Glomerular endothelial cell (primary cell): ENCODE results near the gene ZNF217. TPM values are rescaled to one million over a fixed set of nuclear protein-coding genes. Genes with fewer than 3 reads are reported as not detected.
"Not testable (repeated sequence)": the region's sequence is repeated elsewhere in the genome, so short reads cannot be mapped to it uniquely, and the experiment has no call there.

Experiments used
- DNase-seq: peaks from one replicate; pipeline ENCODE4 v3.0.0-alpha.2; 2011; ENCODE audit warnings: low read depth, low spot score; ENCODE audit errors: extremely low read depth
- total RNA-seq: library from RNA; depleted of rRNA; stranded (reverse); fragments of >200 nt; gene quantifications from 2 replicates; pipeline ENCODE4 v1.2.3, GENCODE V29; 2015

ZNF217 gene
- total RNA-seq, 1 donor from 2014 or later = 31.4 TPM

DNA sequence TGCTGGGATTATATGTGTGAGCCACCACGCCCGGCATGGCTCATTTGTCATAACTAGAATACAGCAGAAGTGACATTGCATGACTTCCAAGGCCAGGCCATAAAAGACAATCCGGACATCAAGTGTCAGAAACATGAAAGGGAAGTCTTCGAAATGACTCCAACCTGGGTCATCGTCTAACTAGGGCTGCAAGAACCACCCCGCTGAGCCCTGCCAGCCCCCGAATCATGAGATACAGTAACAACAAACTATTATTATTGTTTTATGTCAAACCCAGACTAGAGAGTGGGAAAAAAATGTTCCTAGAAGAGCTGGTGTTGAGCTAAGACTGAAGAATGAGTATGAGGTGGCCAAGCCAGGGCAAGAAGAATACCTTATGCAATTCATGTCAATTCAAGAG, 59.6 kb downstream of the ZNF217 start:
- DNase-seq = no peak

DNA sequence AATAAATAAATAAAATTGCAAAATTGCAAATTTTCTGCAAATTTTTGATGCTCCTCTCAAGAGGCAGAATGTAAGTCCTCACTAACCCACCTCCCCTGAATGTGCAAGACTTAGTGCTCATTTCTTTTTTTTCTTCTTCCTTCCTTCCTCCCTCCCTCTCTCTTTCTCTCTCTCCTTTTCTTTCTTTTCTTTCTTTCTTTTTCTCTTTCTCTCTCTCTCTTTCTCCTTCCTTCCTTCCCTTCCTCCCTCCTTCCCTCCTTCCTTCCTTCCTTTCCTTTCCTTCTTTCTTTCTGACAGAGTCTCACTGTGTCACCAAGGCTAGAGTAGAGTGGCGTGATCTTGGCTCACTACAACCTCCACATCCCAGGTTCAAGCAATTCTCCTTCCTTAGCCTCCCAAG, 60.1 kb downstream of the ZNF217 start:
- no peak for DNase-seq

DNA sequence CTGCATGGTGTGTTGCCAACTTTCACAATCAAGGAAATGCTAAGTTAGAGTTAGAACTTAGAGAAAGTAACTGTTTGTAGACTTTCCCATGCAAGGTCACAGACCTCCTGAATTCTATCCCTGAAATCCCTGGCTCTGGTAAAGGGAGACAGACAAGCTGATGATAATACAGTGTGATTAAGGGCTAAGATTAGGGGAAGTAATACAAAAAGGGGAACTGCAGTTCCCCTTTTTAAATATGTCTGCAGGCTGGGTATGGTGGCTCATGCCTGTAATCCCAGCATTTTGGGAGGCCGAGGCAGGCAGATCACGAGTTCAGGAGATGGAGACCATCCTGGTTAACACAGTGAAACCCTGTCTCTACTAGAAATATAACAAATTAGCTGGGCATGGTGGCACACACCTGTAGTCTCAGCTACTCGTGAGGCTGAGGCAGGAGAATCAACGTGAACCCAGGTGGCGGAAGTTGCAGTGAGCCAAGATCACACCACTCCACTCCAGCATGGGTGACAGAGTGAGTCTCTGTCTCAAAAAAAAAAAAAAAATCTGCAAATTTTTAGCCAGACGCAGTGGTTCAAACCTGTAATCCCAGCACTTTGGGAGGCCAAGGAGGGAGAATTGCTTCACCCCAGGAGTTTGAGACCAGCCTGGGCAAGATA, 60.9 kb downstream of the ZNF217 start:
- not testable (repeated sequence) for DNase-seq

DNA sequence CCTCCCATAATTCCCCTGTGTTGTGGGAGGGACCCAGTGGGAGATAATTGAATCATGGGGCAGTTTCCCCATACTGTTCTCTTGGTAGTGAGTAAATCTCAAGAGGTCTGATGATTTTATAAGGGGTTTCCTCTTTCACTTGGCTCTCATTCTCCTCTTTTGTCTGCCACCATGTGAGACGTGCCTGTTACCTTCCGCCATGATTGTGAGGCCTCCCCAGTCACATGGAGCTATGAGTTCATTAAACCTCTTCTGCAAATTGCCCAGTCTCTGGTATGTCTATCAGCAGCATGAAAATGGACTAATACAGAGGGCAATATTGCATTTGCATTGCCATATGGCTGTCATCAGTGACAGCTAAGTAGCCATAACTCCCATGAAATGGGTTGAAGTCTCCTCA, 63.2 kb downstream of the ZNF217 start:
- no peak for DNase-seq

DNA sequence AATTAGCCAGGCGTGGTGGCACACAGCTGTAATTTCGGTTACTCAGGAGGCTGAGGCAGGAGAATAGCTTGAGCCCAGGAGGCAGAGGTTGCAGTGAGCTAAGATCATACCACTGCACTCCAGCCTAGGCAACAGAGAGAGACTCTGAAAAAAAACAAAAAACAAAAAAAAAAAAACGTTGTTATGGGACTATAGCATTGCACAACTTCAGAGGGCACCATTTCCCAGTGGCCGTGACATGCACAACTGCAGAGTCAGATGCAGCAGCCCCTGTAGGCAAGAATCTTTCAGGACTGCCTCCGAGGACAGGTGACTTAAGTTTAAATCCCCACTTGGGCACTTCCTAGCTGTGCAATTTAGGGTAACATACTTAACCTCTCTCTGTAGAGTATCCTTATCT, 64.0 kb downstream of the ZNF217 start:
- no peak for DNase-seq

DNA sequence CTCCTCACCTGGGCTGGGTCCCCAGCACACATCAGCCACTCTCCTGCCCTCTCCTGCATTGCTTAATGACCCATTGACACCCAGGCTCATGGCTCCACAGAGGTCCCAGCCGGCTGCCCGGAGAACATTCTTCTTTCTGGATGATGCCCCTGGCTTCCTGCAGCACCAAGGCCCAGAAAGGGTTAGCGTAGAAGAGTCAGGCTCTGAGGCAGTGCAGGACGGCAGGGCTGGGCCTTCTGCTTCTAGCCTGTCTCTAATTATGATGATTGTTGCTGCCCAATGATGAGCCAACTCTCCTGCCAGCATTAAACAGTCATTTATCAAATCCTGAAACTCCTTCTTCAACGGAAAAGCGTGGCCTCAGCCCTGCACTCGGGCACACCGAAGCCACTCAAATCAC, 66.4 kb downstream of the ZNF217 start:
- DNase-seq = no peak

DNA sequence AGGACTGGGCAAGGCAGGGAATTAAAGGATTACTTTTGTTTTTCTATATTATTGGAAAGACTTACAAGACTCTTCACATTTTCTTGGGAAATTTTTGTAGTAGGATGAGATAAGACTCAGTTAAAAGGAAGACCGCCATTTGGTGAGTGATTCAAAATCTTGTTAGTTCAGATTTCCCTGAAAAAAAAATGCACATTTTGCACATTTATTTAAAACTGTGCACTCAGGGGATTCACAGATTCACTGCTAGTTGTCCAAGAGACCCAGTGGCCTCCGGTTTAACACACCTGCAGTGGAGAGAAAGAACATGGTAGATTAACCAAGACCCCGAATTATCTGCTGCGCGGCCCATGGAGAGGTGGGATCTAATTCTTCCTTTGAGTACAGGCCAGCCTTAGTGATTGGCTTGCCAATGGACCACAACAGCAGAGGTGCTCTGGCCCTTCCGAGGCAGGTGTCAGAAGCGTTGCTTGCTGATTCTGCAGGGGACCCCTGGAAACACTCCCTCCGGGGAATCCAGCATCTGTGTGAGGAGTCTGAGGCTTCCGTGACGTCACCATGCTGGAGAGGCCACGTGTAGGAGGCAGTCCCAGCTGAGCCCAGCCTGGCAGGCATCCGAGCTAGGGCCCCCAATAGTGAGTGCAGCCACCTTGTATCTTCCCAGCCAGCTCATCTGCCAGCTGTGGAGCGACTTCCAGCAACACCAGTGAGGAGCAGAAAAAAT, 68.9 kb downstream of the ZNF217 start:
- DNase-seq = no peak

DNA sequence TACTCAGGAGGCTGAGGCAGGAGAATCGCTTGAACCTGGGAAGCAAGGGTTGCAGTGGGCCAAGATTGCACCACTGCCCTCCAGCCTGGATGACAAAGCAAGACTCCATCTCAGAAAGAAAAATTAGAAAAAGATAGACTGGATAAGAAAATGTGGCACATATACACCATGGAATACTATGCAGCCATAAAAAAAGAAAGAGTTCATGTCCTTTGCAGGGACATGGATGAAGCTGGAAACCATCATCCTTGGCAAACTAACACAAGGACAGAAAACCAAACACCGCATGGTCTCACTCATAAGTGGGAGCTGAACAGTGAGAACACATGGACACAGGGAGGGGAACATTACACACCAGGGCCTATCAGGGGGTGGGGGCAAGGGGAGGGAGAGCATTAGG, 70.0 kb downstream of the ZNF217 start:
- DNase-seq = not testable (repeated sequence)

DNA sequence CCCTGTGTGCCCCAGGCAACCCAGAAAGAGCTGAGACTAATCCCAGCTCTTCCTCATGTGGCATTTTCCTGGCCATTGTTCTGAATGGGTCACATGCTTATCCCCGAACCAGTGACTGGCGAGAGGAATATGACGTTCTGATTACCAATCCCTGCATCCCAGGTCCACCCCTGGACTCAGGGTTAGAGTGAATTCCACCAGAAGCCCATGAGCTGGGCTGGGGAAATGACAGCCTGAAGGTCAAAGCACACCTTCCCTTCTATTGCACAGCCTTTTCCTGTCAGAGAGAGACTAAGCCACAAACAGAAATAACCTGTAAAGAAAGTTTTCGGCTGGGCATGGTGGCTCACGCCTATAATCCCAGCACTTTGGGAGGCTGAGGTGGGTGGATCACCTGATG, 70.9 kb downstream of the ZNF217 start:
- no peak for DNase-seq

DNA sequence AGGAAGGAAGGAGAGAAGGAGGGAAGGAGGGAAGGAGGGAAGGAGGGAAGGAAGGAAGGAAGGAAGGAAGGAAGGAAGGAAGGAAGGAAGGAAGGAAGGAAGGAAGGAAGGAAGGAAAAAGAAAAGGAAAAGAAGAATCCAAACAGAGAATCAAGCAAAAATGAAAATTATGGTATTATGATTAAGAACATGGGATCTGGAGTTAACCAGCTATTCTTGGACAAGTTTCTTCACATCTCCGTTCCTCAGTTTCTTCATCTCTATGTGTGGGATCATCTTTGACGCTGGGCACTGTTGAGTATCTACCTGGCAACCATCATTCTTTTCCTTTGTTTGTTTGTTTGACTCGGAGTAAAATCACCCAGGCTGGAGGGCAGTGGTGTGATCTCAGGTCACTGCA, 71.6 kb downstream of the ZNF217 start:
- DNase-seq = no peak

DNA sequence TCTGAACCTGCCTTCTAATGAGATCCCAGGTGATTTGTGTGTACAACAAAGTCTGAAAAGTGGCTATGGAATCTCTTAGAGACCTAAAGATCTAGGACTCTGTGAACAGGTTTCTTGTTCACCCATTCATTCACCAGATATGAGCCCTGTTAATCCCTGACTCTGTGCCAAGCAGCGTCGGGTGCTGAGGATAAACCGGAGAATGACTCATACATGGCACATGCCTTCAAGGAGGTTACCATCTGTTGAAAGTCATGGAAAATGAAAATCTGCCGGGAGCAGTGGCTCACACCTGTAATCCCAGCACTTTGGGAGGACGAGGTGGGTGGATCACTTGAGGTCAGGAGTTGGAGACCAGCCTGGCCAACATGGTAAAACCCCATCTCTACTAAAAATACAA, 72.2 kb downstream of the ZNF217 start:
- not testable (repeated sequence) for DNase-seq

DNA sequence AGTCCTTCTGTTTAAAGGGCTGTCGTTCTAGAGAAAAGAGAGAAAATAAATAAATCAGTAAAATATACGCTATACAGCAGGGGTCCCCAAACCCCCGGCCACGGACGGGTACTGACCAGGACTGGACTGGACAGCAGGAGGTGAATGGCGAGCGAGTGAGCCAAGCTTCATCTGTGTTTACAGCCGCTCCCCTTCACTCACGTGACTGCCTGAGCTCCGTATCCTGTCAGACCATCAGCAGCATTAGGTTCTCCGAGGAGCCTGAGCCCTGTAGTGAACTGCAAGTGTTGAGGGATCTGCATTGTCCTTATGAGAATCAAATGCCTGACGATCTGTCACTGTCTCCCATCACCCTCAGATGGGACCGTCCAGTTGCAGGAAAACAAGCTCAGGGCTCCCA, 76.5 kb downstream of the ZNF217 start:
- no peak for DNase-seq
